ENCODE data around the gene TMEM98. TPM values are rescaled to one million over a fixed set of nuclear protein-coding genes. Genes with fewer than 3 reads are reported as not detected.

Gene TMEM98
- total RNA-seq, 2 donors from 2014 or later: 134 to 137 TPM

GRCh38 chr17:32944248-32945020 is 16.5 kb downstream of the TMEM98 start:
- no peaks in the 10 kb centered on the region for H3K9me3 Mint-ChIP-seq
- H3K27me3 Mint-ChIP-seq (ENCODE audit: insufficient read depth): peaks cover 3% of the 10 kb centered on the region
- peak overlapping the region; percentile 66 for H3K27ac Mint-ChIP-seq
- Histone ChIP-seq H3K9ac (ENCODE audit: extremely low read depth, low read length, poor library complexity, severe bottlenecking) (no peak overlapping the region), H3K9me3 (ENCODE audit: control insufficient read depth, low read length) (peaks cover 9% of the 10 kb centered on the region), H3K36me3 (ENCODE audit: control insufficient read depth, insufficient read depth, low read length) (peaks cover 34% of the 10 kb centered on the region), H3K4me1 (ENCODE audit: control insufficient read depth, insufficient read depth, low read length) (no peaks in the 10 kb centered on the region), H3K4me3 (ENCODE audit: low read length) (no peak overlapping the region), H3K27me3 (ENCODE audit: control insufficient read depth, insufficient read depth, low read length, poor library complexity, severe bottlenecking) (no peaks in the 10 kb centered on the region), H3K27ac (ENCODE audit: low read depth, low read length) (no peak overlapping the region)
- H3K4me1 Mint-ChIP-seq: no peaks in the 10 kb centered on the region
- no peak overlapping the region for H3K4me3 Mint-ChIP-seq
- peaks cover 31% of the 10 kb centered on the region for H3K36me3 Mint-ChIP-seq (ENCODE audit: low read depth)
- peak; percentile 47 for TF ChIP-seq CTCF (conservative IDR thresholded peaks at IDR 0.05)
- peak; percentile 62 for DNase-seq
- 88 to 92% methylated on average over 1 to 3 of the region's 4 CpGs for WGBS, 2 experiments (ENCODE audit: insufficient coverage in 1 of 2, insufficient read length in 1 of 2)

GRCh38 chr17:32946375-32947135 is 18.6 kb downstream of the TMEM98 start:
- no peak overlapping the region for H3K4me3 ChIP-seq (ENCODE audit: low read length)
- Mint-ChIP-seq H3K27ac (no peak overlapping the region), H3K4me3 (no peak overlapping the region), H3K9me3 (no peaks in the 10 kb centered on the region), H3K27me3 (ENCODE audit: insufficient read depth) (peaks cover 3% of the 10 kb centered on the region), H3K36me3 (ENCODE audit: low read depth) (peaks cover 10% of the 10 kb centered on the region), H3K4me1 (no peaks in the 10 kb centered on the region)
- peaks cover 13% of the 10 kb centered on the region for H3K36me3 ChIP-seq (ENCODE audit: control insufficient read depth, insufficient read depth, low read length)
- H3K27ac ChIP-seq (ENCODE audit: low read depth, low read length): no peak overlapping the region
- DNase-seq: no peak
- no peaks in the 10 kb centered on the region for H3K9me3 ChIP-seq (ENCODE audit: control insufficient read depth, low read length)
- WGBS, 2 experiments (ENCODE audit: insufficient coverage in 1 of 2, insufficient read length in 1 of 2): 79 to 89% methylated on average over 3 of the region's 3 CpGs
- H3K9ac ChIP-seq (ENCODE audit: extremely low read depth, low read length, poor library complexity, severe bottlenecking): no peak overlapping the region
- H3K4me1 ChIP-seq (ENCODE audit: control insufficient read depth, insufficient read depth, low read length): no peaks in the 10 kb centered on the region
- H3K27me3 ChIP-seq (ENCODE audit: control insufficient read depth, insufficient read depth, low read length, poor library complexity, severe bottlenecking): no peaks in the 10 kb centered on the region
- no peak for TF ChIP-seq CTCF (conservative IDR thresholded peaks at IDR 0.05)

GRCh38 chr17:32947736-32948135 is 19.8 kb downstream of the TMEM98 start:
- no peak for DNase-seq
- no peak for TF ChIP-seq CTCF (conservative IDR thresholded peaks at IDR 0.05)
- Mint-ChIP-seq H3K27ac (no peak overlapping the region), H3K4me1 (no peaks in the 10 kb centered on the region), H3K4me3 (no peak overlapping the region), H3K9me3 (no peaks in the 10 kb centered on the region), H3K27me3 (ENCODE audit: insufficient read depth) (peaks cover 3% of the 10 kb centered on the region), H3K36me3 (ENCODE audit: low read depth) (peaks cover 2% of the 10 kb centered on the region)
- Histone ChIP-seq H3K4me1 (ENCODE audit: control insufficient read depth, insufficient read depth, low read length) (no peaks in the 10 kb centered on the region), H3K9me3 (ENCODE audit: control insufficient read depth, low read length) (no peaks in the 10 kb centered on the region), H3K27ac (ENCODE audit: low read depth, low read length) (no peak overlapping the region), H3K36me3 (ENCODE audit: control insufficient read depth, insufficient read depth, low read length) (peaks cover 3% of the 10 kb centered on the region), H3K27me3 (ENCODE audit: control insufficient read depth, insufficient read depth, low read length, poor library complexity, severe bottlenecking) (no peaks in the 10 kb centered on the region), H3K4me3 (ENCODE audit: low read length) (no peak overlapping the region), H3K9ac (ENCODE audit: extremely low read depth, low read length, poor library complexity, severe bottlenecking) (no peak overlapping the region)
- 80 to 90% methylated on average over 1 of the region's 1 CpG for WGBS, 2 experiments (ENCODE audit: insufficient coverage in 1 of 2, insufficient read length in 1 of 2)

All from endodermal cell (in vitro differentiated cells).